Stomach (tissue), 4 donors: ENCODE measurements around the gene DNAJC1.

Source experiments
- CTCF ChIP-seq, 7 experiments: fragments of 450-650 bp in 4 of 7; fragments of 200-600 bp in 3 of 7; sonication (generic) in 3 of 7; IDR thresholded peaks; one replicate each; pipeline ENCODE4 v1.5.1; 2016 to 2019; ENCODE audit warnings: antibody characterized with exemption in 7 of 7, control low read depth in 2 of 7, mild to moderate bottlenecking in 1 of 7
- EP300 ChIP-seq: sonication (generic); formaldehyde crosslinking; IDR thresholded peaks from one replicate; pipeline ENCODE4 v1.6.1; 2017; ENCODE audit warnings: antibody characterized with exemption
- POLR2A ChIP-seq, 4 donors: fragments of 450-650 bp; IDR thresholded peaks; one replicate each; pipeline ENCODE4 v1.6.1; 2016; ENCODE audit warnings: antibody characterized with exemption in 4 of 4, control low read depth in 2 of 4, mild to moderate bottlenecking in 1 of 4, moderate library complexity in 1 of 4
- POLR2AphosphoS5 ChIP-seq, 3 donors: sonication (generic); formaldehyde crosslinking; IDR thresholded peaks; one replicate each; pipeline ENCODE4 v1.6.1; 2016; ENCODE audit warnings: antibody characterized with exemption in 3 of 3

- no peak for TF ChIP-seq CTCF (IDR thresholded peaks at IDR 0.05)
- TF ChIP-seq POLR2A (IDR thresholded peaks at IDR 0.05), result no peak
- TF ChIP-seq EP300, result no peak
- no peak for TF ChIP-seq POLR2AphosphoS5 (IDR thresholded peaks at IDR 0.05)
Measured at GRCh38 chr10:21771219-21771618, 232.3 kb downstream of the DNAJC1 start.
